Measurements from ENCODE around the gene VAV2. TPM values are rescaled to one million over a fixed set of nuclear protein-coding genes. Genes with fewer than 3 reads are reported as not detected.

VAV2 gene
- total and polyA plus RNA-seq, 2 experiments from 2014 or later, result 8.1 to 28.9 TPM

- Histone ChIP-seq H3K9me2 (ENCODE audit: insufficient read depth) (no peaks in the 10 kb centered on the region), H3K79me2 (replicated peaks; ENCODE audit: insufficient read depth) (peaks cover 97% of the 10 kb centered on the region), H3K36me3 (ENCODE audit: insufficient read depth) (no peaks in the 10 kb centered on the region), H3F3A (replicated peaks; ENCODE audit: low read depth) (no peaks in the 10 kb centered on the region), H3K27ac (ENCODE audit: low read depth) (no peak overlapping the region), H3K4me1 (ENCODE audit: insufficient read depth) (peaks cover 10% of the 10 kb centered on the region), H4K20me1 (replicated peaks; ENCODE audit: insufficient read depth) (peaks cover 14% of the 10 kb centered on the region), H3K4me3 (no peak overlapping the region), H3K27me3 (ENCODE audit: insufficient read depth) (no peaks in the 10 kb centered on the region), H2AFZ (no peak overlapping the region), H3K4me2 (no peak overlapping the region)
- Mint-ChIP-seq H3K4me1 (peaks cover 40% of the 10 kb centered on the region), H3K27me3 (ENCODE audit: insufficient read depth, low read depth, poor library complexity) (peaks cover 12% of the 10 kb centered on the region), H3K36me3 (ENCODE audit: low read depth) (no peaks in the 10 kb centered on the region), H3K4me3 (no peak overlapping the region), H3K9me3 (no peaks in the 10 kb centered on the region), H3K27ac (peak overlapping the region; percentile 28; the same call in 1 of the 2 replicates)
- ATAC-seq, result no peak
- no peak for DNase-seq (ENCODE audit: low spot score)
- TF ChIP-seq POLR2AphosphoS5 (IDR thresholded peaks at IDR 0.05; ENCODE audit: low read depth), result no peak
- no peak for TF ChIP-seq JUNB (IDR thresholded peaks at IDR 0.05; ENCODE audit: unreplicated experiment)
- no peak for TF ChIP-seq STAT1 (IDR thresholded peaks at IDR 0.05; ENCODE audit: unreplicated experiment)
- no peak for TF ChIP-seq EZH2phosphoT487 (IDR thresholded peaks at IDR 0.05; ENCODE audit: unreplicated experiment)
- no peak for TF ChIP-seq ZNF331 (CRISPR knock-in tag; IDR thresholded peaks at IDR 0.05; ENCODE audit: low read depth)
- TF ChIP-seq CREB1 (CRISPR knock-in tag; IDR thresholded peaks at IDR 0.05; ENCODE audit: low read depth), result no peak
- no peak for TF ChIP-seq ETS1 (IDR thresholded peaks at IDR 0.05)
- no peak for TF ChIP-seq CTCF (conservative IDR thresholded peaks at IDR 0.05; ENCODE audit: low read depth in 2 of 2)
- no peak for TF ChIP-seq ZNF462 (CRISPR knock-in tag; IDR thresholded peaks at IDR 0.05)
- TF ChIP-seq REST (IDR thresholded peaks at IDR 0.05; ENCODE audit: unreplicated experiment), result no peak
- no peak for TF ChIP-seq NANOG (IDR thresholded peaks at IDR 0.05; ENCODE audit: borderline replicate concordance)
- no peak for TF ChIP-seq EZH2 (IDR thresholded peaks at IDR 0.05; ENCODE audit: low read depth, unreplicated experiment)
- no peak for TF ChIP-seq ZNF114 (CRISPR knock-in tag; IDR thresholded peaks at IDR 0.05)
Measured at GRCh38 chr9:133970581-133971058, 21.5 kb downstream of the VAV2 start.

All from GM23338 (cell line).